HL-60/S4 treated with phorbol 12-myristate 13-acetate at 8.2 ng/mL for 4 days and 3 days (cell line): ENCODE data around the gene RASAL2.
"Not testable (repeated sequence)": the region's sequence is repeated elsewhere in the genome, so short reads cannot be mapped to it uniquely, and the experiment has no call there.

Experiments
- in situ Hi-C: fragments of 300-500 bp; cut with MboI; formaldehyde crosslinking; loops from 2 replicates; pipeline ENCODE4 v1.15.0; 2022; ENCODE audit warnings: low sequenced_read_pairs

RASAL2 gene

DNA sequence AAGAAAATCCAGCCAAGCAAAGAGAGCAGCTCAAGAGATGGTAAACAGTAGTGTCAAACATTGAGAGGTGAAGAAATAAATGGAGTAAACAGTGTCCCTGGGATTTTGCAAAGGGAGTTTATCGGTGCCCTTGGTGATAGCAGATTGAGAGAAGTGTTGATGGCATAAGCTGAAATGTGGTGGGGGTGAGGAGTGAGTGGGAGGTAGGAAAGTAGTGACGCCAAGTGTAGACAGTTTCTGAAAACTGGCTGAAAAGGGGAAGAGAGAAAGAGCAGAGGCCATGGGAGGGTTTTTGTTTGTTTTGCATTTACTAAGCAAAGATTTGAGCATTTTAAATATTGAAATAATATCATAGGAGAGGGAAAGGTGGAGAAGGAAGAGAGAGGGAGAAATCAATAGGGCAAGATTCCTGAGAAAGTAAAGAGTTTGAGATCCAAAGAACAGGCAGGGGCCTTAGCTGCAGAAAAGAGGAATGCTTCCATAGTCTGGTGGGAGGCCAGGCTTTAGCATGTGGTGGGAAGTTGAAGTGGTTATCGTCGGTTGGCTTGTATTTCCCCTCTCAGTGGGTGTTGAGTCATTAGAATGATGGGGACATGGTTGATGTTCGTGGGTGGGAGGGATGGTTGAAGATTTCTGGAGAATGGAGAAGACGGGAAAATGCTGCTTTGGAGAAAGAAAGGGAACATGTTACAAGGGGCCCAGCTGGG is 26.8 kb upstream of the RASAL2 start:
- in situ Hi-C loops = loop anchor here (25.0 kb wide), 1 partner anchor 220 kb away; no protein-coding TSS in a partner anchor

- in situ Hi-C loops = loop anchor here (25.0 kb wide), 1 partner anchor 215 kb away; no protein-coding TSS in a partner anchor
Measured at GRCh38 chr1:178071811-178072210, 22.1 kb upstream of the RASAL2 start.

DNA sequence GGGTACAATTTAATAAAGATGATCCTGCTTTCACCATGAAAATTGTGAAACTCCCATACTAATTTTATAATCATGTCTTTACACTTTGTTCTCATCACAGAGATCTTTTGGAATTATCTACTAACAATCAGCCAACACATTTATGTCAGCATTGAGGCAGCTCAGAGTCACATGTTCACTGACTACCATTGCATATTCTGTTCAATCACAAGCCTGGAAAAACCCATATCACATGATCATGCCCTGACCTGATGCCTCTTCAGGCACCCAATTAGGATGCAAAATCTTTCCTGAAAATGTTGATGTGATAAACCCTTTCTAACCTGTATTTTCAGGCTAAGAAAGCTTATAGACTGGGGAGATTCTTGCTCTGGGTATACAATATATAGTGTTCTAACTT is 21.6 kb upstream of the RASAL2 start:
- in situ Hi-C loops = loop anchor here (25.0 kb wide), 1 partner anchor 215 kb away; no protein-coding TSS in a partner anchor

GRCh38 chr1:178075333-178075732 is 18.6 kb upstream of the RASAL2 start:
- in situ Hi-C loops = no loop called here

- in situ Hi-C loops = no loop called here
Measured at GRCh38 chr1:178076607-178077006, 17.3 kb upstream of the RASAL2 start.

DNA sequence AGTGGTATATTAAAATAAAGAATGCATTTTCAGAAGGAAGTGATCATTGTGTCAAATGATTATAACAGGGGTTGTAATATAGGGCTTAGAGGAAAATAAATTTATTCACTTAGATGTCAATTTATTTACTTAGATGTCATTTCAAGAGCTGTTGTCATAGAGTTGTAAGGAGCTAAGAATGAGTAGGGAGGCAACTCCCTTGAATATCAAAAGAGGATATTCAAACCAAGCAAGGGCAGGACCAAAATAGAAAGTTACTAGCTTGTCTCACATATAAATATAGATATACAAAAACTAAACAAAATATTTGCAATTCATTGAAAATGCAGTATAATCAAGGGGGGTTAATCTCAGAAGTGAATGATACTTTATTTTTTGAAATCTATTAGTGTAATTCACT is 16.0 kb upstream of the RASAL2 start:
- in situ Hi-C loops = no loop called here

- in situ Hi-C loops = no loop called here
Measured at GRCh38 chr1:178086294-178086693, 7.6 kb upstream of the RASAL2 start.

GRCh38 chr1:178086766-178087165 is 7.1 kb upstream of the RASAL2 start:
- in situ Hi-C loops = no loop called here

DNA sequence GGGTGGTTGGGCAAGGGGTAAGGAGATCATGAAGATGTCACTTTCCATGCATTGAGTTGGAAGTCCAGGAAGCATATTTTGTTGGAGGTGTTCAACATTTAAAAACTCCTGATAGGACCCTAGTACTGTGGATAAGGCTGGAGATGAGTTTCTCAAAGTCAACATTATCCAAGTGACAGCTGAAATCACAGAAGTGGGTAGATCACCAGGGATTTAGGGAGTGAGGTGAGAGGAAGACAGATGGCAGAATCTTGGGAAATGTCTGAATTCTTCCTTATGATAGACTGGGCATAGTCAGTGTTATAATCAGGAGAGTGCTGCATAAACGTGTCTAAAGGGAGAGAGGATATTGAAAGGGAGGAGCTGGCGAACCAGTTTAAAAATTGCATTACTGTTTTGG is 5.3 kb upstream of the RASAL2 start:
- in situ Hi-C loops = no loop called here

DNA sequence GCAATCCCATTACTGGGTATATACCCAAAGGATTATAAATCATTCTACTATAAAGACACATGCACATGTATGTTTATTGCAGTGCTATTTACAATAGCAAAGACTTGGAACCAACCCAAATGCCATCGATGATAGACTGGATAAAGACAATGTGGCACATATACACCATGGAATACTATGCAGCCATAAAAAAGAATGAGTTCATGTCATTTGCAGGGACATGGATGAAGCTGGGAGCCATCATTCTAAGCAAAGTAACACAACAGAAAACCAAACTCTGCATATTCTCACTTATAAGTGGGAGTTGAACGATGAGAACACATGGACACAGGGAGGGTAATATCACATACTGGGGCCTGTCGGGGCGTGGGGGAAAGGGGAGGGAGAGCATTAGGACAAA is 2.5 kb upstream of the RASAL2 start:
- in situ Hi-C loops = not testable (repeated sequence)

- in situ Hi-C loops = no loop called here
Measured at GRCh38 chr1:178091986-178092745, 1.7 kb upstream of the RASAL2 start.

GRCh38 chr1:178092878-178093493 is 918 bp upstream of the RASAL2 start:
- in situ Hi-C loops = no loop called here

DNA sequence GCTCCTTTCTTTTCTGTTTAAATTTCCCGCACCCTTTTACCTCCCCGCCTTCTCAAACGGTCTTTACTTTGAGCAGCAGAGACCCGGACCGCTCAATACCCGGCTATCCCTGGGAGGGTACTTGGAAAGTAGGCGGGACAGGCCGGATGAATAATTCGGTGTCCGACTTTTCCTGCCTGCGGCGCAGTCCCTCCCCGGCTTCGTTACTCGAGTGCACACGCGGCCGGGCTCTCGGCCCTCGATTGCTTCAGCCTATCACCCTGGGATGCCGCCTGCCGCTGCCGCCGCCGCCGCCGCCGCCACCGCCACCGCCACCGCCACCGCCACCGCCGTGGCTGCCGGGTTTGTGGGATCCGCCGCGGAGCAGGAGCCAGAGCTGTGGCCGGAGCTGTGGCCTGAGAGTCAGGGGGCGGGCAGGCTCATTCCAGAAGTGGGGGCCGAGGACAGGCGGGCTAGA is 382 bp upstream of the RASAL2 start:
- in situ Hi-C loops = no loop called here

DNA sequence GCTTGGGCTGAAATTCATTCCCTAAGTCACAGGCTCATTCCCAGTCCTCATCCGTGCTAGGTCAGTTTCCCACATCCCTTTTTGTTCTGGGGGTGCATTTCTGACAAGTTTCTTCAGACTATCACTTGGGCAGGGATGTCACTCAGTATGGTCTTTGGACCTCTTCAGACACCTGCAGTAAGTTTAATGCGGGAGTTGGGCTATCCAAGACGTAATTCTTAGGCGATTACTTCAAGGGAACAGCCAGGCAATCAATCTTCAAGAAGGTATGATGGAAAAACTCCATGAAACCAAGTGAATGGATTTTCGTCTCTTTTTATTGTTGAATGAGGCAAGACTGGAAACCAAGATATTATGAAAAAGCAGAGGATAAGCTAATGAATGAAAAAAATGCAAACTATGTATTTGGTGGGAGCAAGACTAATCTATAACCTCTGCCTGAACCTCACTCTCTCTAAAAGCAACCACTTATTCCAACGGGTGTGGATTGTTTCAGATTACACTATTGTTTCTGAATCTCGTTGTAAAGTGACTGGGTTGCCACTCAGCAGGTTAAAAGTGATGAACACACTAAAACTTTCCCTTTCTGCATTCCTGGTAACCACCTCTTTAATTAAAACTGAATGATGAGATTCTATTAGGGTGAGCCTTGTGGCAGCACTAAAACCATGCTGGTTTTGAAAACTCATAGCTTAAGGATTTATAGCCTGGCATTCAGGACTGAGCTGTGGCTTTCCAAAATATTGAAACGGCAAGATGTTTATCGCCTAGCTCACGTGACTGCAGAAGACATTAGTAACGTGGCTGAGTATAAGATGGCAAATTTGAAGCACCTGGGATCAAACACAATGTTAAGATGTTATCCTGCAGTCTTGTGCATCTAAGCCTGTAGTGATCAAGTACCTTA is 1.1 kb downstream of the RASAL2 start:
- in situ Hi-C loops = no loop called here

DNA sequence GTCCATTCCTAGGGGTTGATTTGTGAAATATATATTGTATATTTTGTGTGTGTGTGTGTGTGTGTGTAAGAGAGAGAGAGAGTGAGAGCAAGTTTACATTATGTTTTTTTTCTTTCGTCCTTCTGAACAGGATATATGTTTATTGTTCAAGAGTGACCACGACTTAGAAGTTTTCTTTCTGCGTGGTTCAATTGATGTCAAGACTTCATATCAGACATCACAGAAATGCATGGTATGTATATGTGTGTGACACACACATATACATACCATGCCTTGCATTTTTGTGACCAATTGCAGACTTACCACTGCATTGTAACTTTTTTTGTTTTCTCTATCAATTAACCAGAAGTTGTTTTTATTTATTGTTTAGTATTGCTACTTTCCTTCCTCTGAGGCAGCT is 2.5 kb downstream of the RASAL2 start:
- in situ Hi-C loops = no loop called here

GRCh38 chr1:178098262-178098661 is 4.4 kb downstream of the RASAL2 start:
- in situ Hi-C loops = no loop called here

GRCh38 chr1:178101266-178101630 is 7.3 kb downstream of the RASAL2 start:
- in situ Hi-C loops = no loop called here

- in situ Hi-C loops = no loop called here
Measured at GRCh38 chr1:178101654-178102053, 7.8 kb downstream of the RASAL2 start.

- in situ Hi-C loops = no loop called here
Measured at GRCh38 chr1:178102218-178102617, 8.3 kb downstream of the RASAL2 start.

GRCh38 chr1:178107823-178108222 is 13.9 kb downstream of the RASAL2 start:
- in situ Hi-C loops = no loop called here
